ENCODE data around the gene MRPS9.
A peak's percentile ranks its signal among the peaks of the same experiment; 100 is the strongest.

Gene MRPS9

DNA sequence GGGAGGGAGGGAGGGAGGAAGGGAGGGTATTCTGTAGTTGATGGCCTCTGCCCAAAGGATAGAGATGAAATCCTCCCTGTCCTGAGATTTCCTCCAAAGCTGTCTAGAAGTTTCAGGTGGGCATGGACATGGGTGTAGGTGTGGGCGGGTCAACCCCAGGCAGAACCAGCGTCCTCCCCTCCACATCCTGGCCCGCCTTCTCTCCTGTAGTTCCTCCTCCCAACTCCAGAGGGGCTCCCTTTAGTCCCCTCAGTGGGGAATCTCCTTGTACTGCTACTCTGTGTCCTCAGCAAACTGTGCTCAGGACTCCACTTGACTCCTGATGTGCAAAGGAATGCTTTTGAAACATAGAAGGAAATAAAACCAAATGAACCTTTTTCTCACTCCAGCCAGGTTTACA lies 88.1 kb downstream of the MRPS9 start:
- DNase-seq: no peak

DNA sequence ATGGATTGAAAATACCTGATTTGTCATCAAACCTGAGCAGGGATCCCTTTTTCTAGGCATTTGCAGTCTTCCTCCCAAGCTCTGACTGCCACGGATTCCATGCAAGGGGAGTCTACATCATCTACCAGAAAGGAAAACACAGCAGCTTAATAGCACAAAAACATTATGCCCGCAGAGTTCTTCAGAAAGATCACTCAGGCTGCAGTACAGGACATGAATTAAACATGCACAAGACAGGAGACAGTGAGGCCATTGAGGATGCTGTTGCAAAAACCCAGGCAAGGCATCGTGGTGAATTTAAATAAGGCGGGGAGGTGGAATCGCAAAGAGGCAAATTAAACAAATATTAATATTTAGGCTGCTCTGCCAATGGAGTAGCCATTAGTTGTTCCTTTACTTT lies 88.5 kb downstream of the MRPS9 start:
- no peak for DNase-seq

DNA sequence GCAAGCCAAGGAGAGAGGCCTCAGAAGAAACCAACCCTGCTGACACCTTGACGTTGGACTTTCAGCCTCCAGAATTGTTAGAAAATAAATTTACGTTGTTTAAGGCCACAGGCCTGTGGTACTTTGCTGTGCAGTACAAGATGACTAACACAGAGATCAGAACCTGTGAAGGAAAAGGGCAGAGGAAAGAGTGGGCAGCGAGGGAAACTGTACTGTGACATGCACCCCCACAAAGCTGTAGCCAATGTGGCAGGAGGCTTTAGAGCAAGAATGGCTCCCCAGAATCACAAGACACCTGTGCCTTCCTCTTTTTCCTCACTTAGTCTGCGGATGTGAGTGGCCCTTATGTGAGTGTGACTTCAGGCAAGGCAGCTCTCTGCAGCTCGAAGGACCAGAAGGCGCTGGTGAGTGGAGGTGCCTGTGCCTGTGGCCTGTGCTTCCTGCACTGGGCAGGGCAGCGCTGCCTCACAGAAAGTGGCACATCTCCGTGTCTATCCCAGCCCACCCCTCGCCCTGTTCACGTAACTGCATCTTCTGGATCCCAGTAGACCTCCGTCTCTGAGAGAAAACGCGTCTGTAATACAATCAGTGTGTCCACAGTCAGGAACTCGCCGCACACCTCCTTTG lies 89.5 kb downstream of the MRPS9 start:
- no peak for DNase-seq

DNA sequence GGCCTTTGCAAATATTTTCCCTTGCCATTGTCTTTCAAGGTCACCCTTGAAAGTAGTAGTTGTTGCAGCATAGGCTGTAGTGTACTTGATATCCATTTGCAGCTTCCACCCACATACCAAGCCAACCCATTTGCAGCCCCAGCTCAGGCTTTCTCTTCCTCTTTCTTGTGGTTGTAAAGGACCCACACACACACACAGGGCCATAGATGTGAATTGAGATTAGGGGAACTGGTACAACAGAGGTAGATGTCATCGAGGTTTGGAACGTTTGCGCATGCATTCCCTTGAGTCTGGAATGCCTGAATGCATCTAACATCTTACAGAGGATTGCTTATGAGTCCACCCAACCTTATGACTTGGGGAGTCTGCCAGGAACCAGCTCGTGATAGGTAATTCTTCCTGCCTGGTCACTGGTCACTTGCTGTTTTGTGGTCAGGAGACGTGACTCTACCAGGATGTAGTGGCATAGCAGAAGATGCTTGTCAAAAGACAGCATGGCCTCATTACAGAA lies 91.9 kb downstream of the MRPS9 start:
- DNase-seq: no peak

DNA sequence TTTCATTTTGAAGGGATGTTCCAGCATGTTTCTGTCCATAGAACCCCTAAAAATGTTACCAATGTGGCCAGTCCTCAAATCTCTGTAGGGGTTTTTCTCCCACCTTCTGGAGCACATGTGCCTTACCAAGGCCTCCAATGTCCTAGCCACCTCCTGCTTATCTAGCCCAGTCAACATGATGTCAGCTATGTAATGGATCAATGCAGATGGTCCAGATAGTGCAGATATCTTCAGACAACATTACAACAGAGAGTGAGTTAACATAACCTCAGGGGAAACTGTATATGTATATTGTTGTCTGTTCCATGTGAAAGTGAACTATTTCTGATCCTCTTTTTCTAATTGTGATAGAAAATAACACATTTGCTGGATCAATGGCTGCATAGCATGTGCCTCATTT lies 92.7 kb downstream of the MRPS9 start:
- no peak for DNase-seq

DNA sequence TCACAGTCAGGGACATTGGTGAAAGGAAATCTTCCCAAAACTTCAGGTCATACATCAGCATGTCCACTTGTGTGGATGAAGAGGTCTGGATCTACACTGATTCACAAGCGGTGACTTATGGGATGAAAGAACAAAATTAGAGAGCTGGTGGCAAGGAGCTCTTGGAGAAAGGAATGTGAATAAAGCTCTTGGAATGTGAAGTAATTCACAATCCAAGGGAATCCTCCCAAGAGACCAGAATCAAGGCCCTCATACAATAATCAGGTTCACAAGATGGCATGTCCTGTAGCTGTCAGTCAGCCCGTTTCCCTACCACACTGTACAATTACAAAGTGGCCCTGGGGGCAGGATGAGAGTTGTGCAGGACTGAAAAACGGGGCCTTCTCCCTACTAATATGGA lies 96.2 kb downstream of the MRPS9 start:
- no peak for DNase-seq

DNA sequence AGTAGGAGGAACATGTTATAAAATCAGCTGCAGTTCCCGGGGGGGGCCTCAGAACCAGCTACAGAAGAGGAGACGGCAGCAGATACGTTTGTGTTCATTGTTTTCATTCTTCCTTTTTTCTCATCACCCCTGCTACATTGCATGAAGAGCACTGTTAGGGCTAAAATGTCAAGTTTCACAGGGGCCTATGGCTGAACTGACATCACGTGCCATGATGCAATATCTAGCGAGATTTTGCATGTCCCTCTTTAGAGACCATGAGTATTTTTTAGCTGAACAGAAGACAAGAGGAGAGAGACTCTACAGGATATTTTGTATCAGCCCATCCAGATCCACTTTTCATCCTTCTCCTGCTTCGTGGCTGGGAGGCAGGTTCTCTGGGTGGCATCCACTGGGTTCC lies 97.6 kb downstream of the MRPS9 start:
- no peak for DNase-seq

DNA sequence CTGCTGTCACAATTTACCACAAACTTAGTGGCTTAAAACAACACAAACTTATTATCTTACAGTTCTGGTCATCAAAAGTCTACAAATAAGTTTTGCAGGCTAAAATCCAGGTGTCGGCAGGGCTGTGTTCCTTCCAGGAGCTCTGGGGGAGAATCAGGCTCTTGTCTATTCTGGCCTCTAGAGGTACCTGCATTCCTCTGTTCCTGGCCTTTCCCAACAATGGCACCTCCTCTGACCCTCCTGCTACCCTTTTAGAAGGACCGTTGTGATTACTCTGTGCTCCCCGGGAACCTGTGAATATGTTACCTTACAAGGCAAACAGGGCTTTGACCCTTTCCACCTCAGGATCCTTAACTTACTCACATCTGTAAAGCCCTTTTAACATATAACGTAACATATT lies 98.5 kb downstream of the MRPS9 start:
- no peak for DNase-seq

DNA sequence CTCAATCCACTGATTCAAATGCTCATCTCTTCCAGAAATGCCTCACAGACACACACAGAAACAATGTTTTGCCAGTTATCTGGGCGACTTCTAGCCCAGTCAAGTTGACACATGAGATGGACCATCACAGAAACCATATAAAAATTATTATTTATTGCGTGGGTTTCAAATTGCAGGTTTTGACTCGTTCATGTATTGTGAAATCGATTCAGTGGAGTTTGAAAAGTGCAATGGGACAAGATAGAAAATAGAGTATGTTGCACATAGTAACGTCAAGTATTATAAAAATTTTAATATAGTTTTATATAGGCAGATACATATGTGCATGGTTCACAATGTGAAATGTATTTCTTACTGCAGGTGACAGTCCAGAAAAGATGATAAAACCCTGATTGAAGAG lies 100.8 kb downstream of the MRPS9 start:
- no peak for DNase-seq

DNA sequence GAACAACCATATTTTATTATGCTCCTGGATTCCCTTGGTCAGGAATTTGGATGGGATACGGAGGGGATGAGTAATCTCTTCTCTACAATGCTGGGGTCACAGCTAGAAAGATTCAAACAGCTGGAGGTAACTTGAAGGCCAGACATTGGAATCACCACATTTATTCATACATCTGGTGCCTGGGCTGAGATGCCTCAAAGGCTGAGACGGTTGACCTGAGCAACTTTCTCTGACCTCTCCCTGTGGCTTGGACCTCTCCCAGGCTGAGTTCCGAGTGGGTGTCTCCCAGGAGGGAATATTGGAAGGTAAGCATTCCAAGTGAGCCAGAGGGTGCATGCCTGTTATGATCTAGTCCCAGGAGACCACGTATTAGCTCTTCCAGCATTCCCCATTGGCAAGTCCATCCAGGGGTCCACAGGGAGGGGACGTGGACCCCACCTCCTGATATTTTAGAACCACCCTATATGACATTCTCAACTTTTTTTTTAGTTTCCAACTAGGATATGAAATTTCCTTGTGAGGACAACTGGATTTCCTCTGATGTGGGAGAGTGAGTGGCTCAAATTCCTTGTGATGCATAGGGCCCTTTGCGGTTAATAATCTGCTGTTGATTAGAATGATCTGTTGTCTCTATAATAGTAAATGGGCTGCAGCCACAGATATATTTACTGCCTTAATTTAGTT lies 101.8 kb downstream of the MRPS9 start:
- no peak for DNase-seq

DNA sequence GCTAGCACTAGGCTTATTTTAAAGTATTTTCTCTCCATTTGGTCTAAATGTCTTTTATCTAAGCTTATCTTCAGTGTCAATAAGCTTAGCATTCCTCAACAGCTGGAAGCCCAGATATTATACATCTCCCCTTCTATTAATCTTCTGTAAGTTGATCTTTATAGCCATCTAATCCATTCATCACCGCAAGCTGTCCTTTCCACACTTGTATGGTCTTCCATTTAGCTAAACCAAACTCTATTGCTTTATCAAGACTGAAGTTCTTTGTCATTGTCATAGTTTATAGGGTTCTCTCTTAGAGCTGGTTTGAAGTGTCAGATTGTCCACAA lies 102.3 kb downstream of the MRPS9 start:
- DNase-seq: no peak

DNA sequence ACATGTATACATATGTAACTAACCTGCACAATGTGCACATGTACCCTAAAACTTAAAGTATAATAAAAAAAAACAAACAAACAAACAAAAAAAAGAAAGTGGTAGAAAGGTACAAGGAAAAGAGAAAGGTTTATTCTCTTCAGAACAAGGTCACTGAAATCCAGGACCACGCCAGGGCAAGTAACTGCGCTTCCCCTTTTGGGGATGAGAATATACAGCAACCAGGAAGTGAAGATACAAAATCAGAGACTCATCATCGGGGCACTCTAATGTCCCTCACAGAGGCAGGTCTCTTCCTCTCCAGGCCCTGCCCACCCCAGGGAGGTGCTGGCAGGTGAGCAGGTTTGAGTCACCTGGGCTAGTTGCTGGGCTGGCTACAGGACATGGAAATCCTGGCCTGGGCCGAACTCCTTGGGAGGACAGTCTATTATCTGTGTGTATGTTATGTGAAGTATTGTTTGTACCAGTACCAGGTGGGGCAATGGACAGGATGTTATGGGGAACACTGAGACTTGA lies 103.3 kb downstream of the MRPS9 start:
- no peak for DNase-seq

DNA sequence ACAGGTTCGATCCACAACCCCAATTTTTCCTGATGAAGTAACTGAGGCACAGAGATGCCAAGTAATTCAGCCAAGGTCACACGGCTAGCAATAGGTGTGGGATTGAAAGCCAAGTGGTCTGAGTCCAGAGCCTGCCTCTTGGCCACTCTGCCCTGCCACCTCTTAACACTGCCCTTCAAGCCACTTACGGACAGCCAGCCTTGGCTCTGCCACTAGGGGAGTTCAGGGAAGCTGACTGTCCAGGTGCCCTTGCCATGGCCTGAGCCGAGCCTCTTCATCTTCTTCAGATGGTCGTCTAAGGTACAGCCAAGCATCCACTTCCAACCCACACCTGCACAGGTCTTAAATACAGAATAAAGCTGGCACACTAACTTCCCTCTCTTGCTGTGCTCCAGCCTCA lies 104.4 kb downstream of the MRPS9 start:
- no peak for DNase-seq

DNA sequence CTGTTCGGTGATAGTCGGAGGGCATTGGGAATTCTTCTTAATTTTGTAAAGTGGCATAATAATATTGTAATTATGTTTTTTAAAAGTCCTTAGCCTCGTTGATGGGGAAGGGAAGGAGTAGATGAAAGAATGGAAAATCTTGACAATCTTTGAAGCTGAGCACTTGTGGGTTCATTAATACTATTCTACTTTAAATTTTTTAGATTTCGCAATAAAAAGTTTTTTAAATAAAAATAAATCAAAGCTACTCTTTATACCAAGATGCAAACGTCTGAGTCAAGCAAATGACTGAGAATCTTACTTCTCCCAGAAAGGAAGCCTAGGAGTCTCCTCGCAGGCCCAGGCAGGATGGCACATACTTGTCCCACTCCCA lies 105.2 kb downstream of the MRPS9 start:
- no peak for DNase-seq

DNA sequence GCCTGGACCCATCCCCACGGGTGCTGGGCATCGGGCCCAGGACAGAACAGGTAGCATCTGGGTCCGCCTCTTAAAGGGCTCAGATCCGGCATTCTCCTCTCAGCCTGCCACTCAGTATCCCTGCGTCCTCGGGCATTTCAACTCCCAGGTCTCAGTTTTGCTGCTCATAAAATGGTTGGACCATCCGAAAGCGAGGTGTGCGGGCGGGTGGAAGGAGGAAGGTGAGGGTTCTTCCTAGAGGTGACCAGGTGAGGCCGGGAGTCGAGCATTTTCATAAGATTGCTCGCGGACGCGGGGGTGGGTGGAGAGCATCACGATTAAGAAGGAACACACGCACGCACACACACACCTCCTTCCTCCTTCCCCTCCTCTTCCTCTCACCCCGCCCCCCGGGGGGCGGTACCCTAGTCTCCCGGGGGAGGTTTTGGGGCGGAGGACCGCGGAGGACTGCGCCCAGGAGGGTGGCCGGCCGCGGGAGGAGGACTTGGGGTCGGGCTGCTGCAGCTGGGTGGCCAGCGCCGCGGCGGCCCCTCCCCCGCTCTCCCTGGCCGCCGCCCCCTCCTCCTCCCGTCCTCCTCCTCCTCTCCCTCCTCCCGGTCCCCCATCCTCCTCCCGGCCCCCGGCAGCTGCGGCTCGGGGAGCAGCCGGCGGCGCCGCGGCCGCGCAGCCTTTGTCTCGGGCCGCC lies 105.7 kb downstream of the MRPS9 start:
- peak; percentile 30 for DNase-seq

DNA sequence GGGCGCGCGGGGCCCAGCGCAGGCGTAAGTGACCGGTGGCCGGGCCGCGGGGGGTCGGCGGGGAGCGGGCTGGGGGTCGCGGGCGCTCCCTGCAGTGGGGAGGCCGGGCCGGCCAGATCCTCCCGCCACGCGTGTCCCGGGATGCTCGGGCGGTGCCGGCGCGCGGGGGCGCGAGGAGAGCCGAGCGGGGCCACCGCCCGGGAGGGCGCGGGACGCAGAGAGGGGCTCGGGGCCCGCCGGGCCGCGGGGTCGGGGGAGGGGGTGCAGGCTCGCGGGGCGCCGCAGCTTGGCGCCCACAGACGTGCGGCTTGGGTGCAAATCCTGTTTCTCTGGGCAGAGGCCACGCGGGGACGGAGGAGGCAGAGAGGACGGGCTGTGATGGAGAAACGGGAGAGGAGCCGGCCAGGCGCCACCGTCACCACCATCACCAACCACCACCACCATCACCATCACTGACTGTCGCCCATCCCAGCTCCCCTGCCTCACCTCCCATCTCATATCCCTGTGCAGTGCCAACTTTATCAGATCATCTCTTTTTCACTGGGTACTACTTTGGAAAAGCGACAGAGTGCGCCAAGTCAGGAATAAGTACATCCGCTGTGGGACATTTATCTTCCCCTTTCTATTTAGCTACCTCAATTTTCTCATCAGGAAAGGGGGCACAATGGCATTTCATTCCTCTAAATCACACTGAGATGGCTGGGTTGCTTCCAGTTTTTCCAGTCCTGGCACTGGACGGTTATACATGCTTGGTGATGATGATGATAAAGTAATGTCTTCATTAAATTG lies 106.5 kb downstream of the MRPS9 start:
- no peak for DNase-seq

DNA sequence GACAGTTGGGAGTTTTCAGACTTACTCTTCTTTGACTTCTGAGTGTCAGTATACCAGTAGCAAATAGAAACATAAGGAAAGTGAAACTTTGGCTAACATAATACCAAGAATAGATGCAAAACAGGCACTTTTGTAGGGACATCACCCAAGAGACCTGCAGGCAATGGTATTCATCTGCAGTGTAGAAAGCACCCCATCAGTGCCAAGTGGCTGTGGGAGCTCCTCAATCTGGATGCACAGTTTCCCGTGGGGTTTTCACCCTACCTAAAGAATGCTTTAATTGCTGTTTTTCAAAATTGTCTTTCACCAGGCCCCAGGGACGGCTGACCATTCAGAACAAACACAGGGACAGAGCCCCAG lies 107.1 kb downstream of the MRPS9 start:
- DNase-seq: no peak

DNA sequence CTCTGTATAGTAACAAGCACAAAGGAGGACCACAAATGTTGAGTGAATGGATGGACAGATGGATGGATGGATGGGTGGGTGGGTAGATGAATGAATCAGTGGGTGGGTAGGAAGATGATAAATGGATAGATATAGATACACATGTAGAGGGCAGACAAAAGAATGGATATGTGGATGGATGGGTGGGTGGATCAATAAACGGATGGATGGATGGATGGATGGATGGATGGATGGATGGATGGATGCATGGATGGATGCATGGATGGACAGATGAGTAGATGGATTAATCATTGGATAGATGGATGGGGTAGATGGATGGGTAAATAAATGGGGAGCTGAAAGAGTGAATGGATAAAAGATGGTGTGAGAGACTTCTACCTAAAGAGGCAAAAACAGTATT lies 111.4 kb downstream of the MRPS9 start:
- no peak for DNase-seq

Data from stimulated activated CD4-positive, alpha-beta T cell treated with anti-CD3 and anti-CD28 coated beads, Interleukin-4, amount 100 ng/mL, for 1 hour (primary cell).